Dermis microvascular lymphatic vessel endothelial cell (primary cell): ENCODE measurements around the gene HCN2. TPM values are rescaled to one million over a fixed set of nuclear protein-coding genes. Genes with fewer than 3 reads are reported as not detected.
A peak's percentile ranks its signal among the peaks of the same experiment; 100 is the strongest.

ENCODE experiments used
- DNase-seq, 2 donors: peaks; one replicate each; pipeline versions ENCODE4 v3.0.0 to v3.0.0-alpha.2; 2010; ENCODE audit warnings: low read depth in 2 of 2
- total RNA-seq: library from RNA; depleted of rRNA; stranded (reverse); fragments of >200 nt; gene quantifications from 2 replicates; pipeline ENCODE4 v1.2.1, GENCODE V29; 2014

The HCN2 gene
- total RNA-seq, 1 donor from 2014 or later, result 0.39 TPM

- no peak for DNase-seq
Observed at GRCh38 chr19:651991-652390, 62.3 kb downstream of the HCN2 start.

GRCh38 chr19:652467-653389 is 63.0 kb downstream of the HCN2 start:
- DNase-seq, result no peak

- DNase-seq, result no peak
Observed at GRCh38 chr19:653425-653824, 63.7 kb downstream of the HCN2 start.

- no peak for DNase-seq
Observed at GRCh38 chr19:655691-656090, 66.0 kb downstream of the HCN2 start.

- no peak for DNase-seq
Observed at GRCh38 chr19:656751-657559, 67.3 kb downstream of the HCN2 start.

GRCh38 chr19:657611-658010 is 67.9 kb downstream of the HCN2 start:
- DNase-seq, result no peak

- DNase-seq, result no peak
Observed at GRCh38 chr19:658059-658839, 68.6 kb downstream of the HCN2 start.

GRCh38 chr19:658916-659839 is 69.5 kb downstream of the HCN2 start:
- no peak for DNase-seq

GRCh38 chr19:660793-661426 is 71.2 kb downstream of the HCN2 start:
- DNase-seq, result no peak

GRCh38 chr19:661427-662196 is 71.9 kb downstream of the HCN2 start:
- no peak for DNase-seq

GRCh38 chr19:662207-662961 is 72.7 kb downstream of the HCN2 start:
- peak; percentile 24 to 73 for DNase-seq

- DNase-seq, result peak; percentile 73 to 93
Observed at GRCh38 chr19:662962-663681, 73.4 kb downstream of the HCN2 start, which contains the start of gene RNF126. Gene RNF126 (minus strand): TSS chr19:663214. CDS start chr19:663121, 93 bp downstream.

- DNase-seq, result no peak
Observed at GRCh38 chr19:663682-664117, 74.0 kb downstream of the HCN2 start.

- DNase-seq, result peak; percentile 41 to 80
Observed at GRCh38 chr19:664913-665443, 75.3 kb downstream of the HCN2 start.
